A549 (cell line): ENCODE results near the gene CHTOP. TPM values are rescaled to one million over a fixed set of nuclear protein-coding genes. Genes with fewer than 3 reads are reported as not detected.
"Not testable (repeated sequence)": the region's sequence is repeated elsewhere in the genome, so short reads cannot be mapped to it uniquely, and the experiment has no call there.

Experiments used
- ATAC-seq, 2 experiments: fragments of 200-7000 bp in 1 of 2; fragments of >200 bp in 1 of 2; cut with Nextera tagmentation in 1 of 2; cut with Tn5 transposase in 1 of 2; 3 replicates each; pipeline versions ENCODE4 v1.8.0 to v1.9.1; 2018 to 2020; ENCODE audit warnings: mild to moderate bottlenecking in 1 of 2, moderate library complexity in 1 of 2
- CTCF ChIA-PET: fragments of 300-600 bp; sonication (Branson Sonifier 250); formaldehyde crosslinking; extraction: SDS; loops from one replicate; lab custom pipeline; 2021; ENCODE audit warnings: antibody characterized with exemption, inconsistent platforms; lab: Yijun Ruan, JAX
- POLR2A ChIA-PET: fragments of 350-600 bp; formaldehyde crosslinking; extraction: SDS; loops from one replicate; lab custom pipeline; 2021; ENCODE audit warnings: antibody characterized with exemption, inconsistent platforms; lab: Yijun Ruan, JAX
- DNase-seq, 2 experiments: peaks; one replicate each; pipeline versions ENCODE4 v3.0.0 to v3.0.0-alpha.2; 2011 to 2016; ENCODE audit warnings: low read depth in 1 of 2, low spot score in 1 of 2
- FAIRE-seq: peaks from 2 replicates; lab custom pipeline; 2011; peaks lifted over from hg19 to GRCh38; lab: Jason Lieb, UNC
- H3K27ac ChIP-seq, 2 experiments: fragments of >200 bp; sonication (Bioruptor Twin); formaldehyde crosslinking; 3 replicates each; pipeline ENCODE4 v1.5.1; 2016 to 2017
- H3K4me1 ChIP-seq: fragments of >200 bp; sonication (Bioruptor Twin); formaldehyde crosslinking; 3 replicates; pipeline ENCODE4 v1.6.1; 2016
- H3K4me2 ChIP-seq: fragments of >200 bp; sonication (Bioruptor Twin); formaldehyde crosslinking; 3 replicates; pipeline ENCODE4 v1.6.1; 2016
- H3K4me3 ChIP-seq: fragments of >200 bp; sonication (Bioruptor Twin); formaldehyde crosslinking; 3 replicates; pipeline ENCODE4 v1.5.1; 2016
- H3K9me3 ChIP-seq: fragments of >200 bp; sonication (Bioruptor Twin); formaldehyde crosslinking; 3 replicates; pipeline ENCODE4 v1.6.1; 2016
- CBX8 ChIP-seq: fragments of 200-600 bp; sonication (generic); IDR thresholded peaks from 2 replicates; pipeline ENCODE4 v1.6.1; 2016
- CEBPB ChIP-seq, 2 experiments: fragments of >200 bp in 1 of 2; sonication (Bioruptor Twin) in 1 of 2; formaldehyde crosslinking in 1 of 2; IDR thresholded peaks; 2 replicates each; pipeline ENCODE4 v1.6.1; 2012 to 2016
- EP300 ChIP-seq, 2 experiments: fragments of >200 bp; sonication (Bioruptor Twin); formaldehyde crosslinking; IDR thresholded peaks; 2 replicates in 1 of 2; 3 replicates in 1 of 2; pipeline ENCODE4 v1.6.1; 2016 to 2017
- FOSB ChIP-seq: fragments of 250-450 bp; sonication (Bioruptor Pico); IDR thresholded peaks from 2 replicates; pipeline ENCODE4 v1.5.0; 2020; ENCODE audit warnings: mild to moderate bottlenecking, moderate library complexity
- HDAC2 ChIP-seq: fragments of 200-600 bp; sonication (generic); IDR thresholded peaks from 2 replicates; pipeline ENCODE4 v1.6.1; 2016
- HEYL ChIP-seq: fragments of 250-450 bp; sonication (Bioruptor Pico); IDR thresholded peaks from 2 replicates; pipeline ENCODE4 v1.8.0; 2021; ENCODE audit warnings: mild to moderate bottlenecking, moderate library complexity
- HOXA7 ChIP-seq: fragments of 250-450 bp; sonication (Bioruptor Pico); IDR thresholded peaks from 2 replicates; pipeline ENCODE4 v1.5.0; 2020; ENCODE audit warnings: mild to moderate bottlenecking, moderate library complexity
- HOXB5 ChIP-seq: fragments of 250-450 bp; sonication (Bioruptor Pico); IDR thresholded peaks from 2 replicates; pipeline ENCODE4 v1.5.0; 2020; ENCODE audit warnings: mild to moderate bottlenecking, moderate library complexity
- JUN ChIP-seq, 2 experiments: fragments of >200 bp; sonication (Bioruptor Twin); formaldehyde crosslinking; IDR thresholded peaks; 2 replicates in 1 of 2; 3 replicates in 1 of 2; pipeline ENCODE4 v1.6.1; 2016 to 2017
- JUNB ChIP-seq: fragments of >200 bp; sonication (Bioruptor Twin); formaldehyde crosslinking; IDR thresholded peaks from 2 replicates; pipeline ENCODE4 v1.6.1; 2016
- MAZ ChIP-seq: fragments of 150-350 bp; IDR thresholded peaks from 2 replicates; pipeline ENCODE4 v1.6.1; 2014; ENCODE audit warnings: antibody characterized with exemption, low read depth, low read length, borderline replicate concordance
- NR3C1 ChIP-seq: fragments of >200 bp; sonication (Bioruptor Twin); formaldehyde crosslinking; IDR thresholded peaks from 3 replicates; pipeline ENCODE4 v1.6.1; 2017
- PHF8 ChIP-seq: fragments of 200-600 bp; sonication (generic); IDR thresholded peaks from 2 replicates; pipeline ENCODE4 v1.6.1; 2016; ENCODE audit warnings: low read depth, mild to moderate bottlenecking, antibody characterized with exemption, moderate library complexity, borderline replicate concordance
- POLR2AphosphoS2 ChIP-seq: conservative IDR thresholded peaks from 2 replicates; pipeline ENCODE4 v1.6.1; 2012; ENCODE audit warnings: low read length, improper control_type of control experiment, inconsistent platforms
- RCOR1 ChIP-seq: fragments of 150-350 bp; IDR thresholded peaks from 2 replicates; pipeline ENCODE4 v1.6.1; 2014; ENCODE audit warnings: antibody characterized with exemption, low read length, low read depth
- RNF2 ChIP-seq: fragments of 200-600 bp; sonication (generic); IDR thresholded peaks from 2 replicates; pipeline ENCODE4 v1.6.1; 2016; ENCODE audit warnings: low read depth, mild to moderate bottlenecking, antibody characterized with exemption, moderate library complexity, borderline replicate concordance
- SMC3 ChIP-seq: fragments of >200 bp; sonication (Bioruptor Twin); formaldehyde crosslinking; IDR thresholded peaks from 3 replicates; pipeline ENCODE4 v1.6.1; 2018; ENCODE audit warnings: inconsistent platforms
- ZC3H11A ChIP-seq: fragments of 450-650 bp; IDR thresholded peaks from 2 replicates; pipeline ENCODE4 v1.6.1; 2014; ENCODE audit warnings: antibody characterized with exemption, mild to moderate bottlenecking
- ZSCAN20 ChIP-seq: fragments of 250-450 bp; sonication (Bioruptor Pico); IDR thresholded peaks from 2 replicates; pipeline ENCODE4 v1.8.0; 2022; ENCODE audit warnings: mild to moderate bottlenecking, moderate library complexity
- WGBS: methylation state at CpG from one replicate; pipeline ENCODE4 v1.1.6; 2017; ENCODE audit errors: missing lambda C conversion rate; 5-methylcytosine and 5-hydroxymethylcytosine counted together
- polyA plus RNA-seq, 4 experiments: library from polyadenylated mRNA; depleted of rRNA in 3 of 4; stranded (reverse); fragments of >200 nt; fragmentation: RNase III in 1 of 4; extraction: RNeasy Plus Mini Kit Qiagen cat#74134 plus additional on column Dnase treatment in 1 of 4; gene quantifications; 2 replicates in 3 of 4; 3 replicates in 1 of 4; pipeline ENCODE4 v1.2.3, GENCODE V29; 2011 to 2017
- TF ChIP-seq, protein P1 (sequence below): fragments of 150-350 bp; IDR thresholded peaks from 2 replicates; pipeline ENCODE4 v1.6.1; 2014; ENCODE audit warnings: low read depth, mild to moderate bottlenecking, low read length
- TF ChIP-seq, protein P2 (sequence below): IDR thresholded peaks from 2 replicates; pipeline ENCODE4 v1.6.1; 2012

Gene CHTOP
- polyA plus RNA-seq, 2 of the 4 experiments (the other 2 are of a cell fraction): 79.2 to 98.1 TPM

GRCh38 chr1:153585006-153585405 is 48.9 kb upstream of the CHTOP start:
- Histone ChIP-seq H3K4me1 (0 out of 3 replicates have a peak, but pooled peaks cover 7% of the 10 kb centered on the region), H3K9me3 (no peaks in the 10 kb centered on the region), H3K27ac (no peak overlapping the region), H3K4me2 (no peak overlapping the region), H3K4me3 (no peak overlapping the region)
- DNase-seq (no peak), FAIRE-seq (no peak), ATAC-seq (no peak)
- TF ChIP-seq ZSCAN20 (no peak), CEBPB (IDR thresholded peaks at IDR 0.05) (no peak), CBX8 (no peak), MAZ (no peak), JUNB (no peak), HEYL (no peak), RCOR1 (no peak), ZC3H11A (no peak), HOXB5 (CRISPR knock-in tag) (no peak)
- POLR2A ChIA-PET: interaction anchor here (1.3 kb wide), 1 partner anchor 42 kb away, joined by 3 read pairs; the partner anchor contains the start of gene S100A13
- 74% methylated on average over 1 of the region's 1 CpG for WGBS
- CTCF ChIA-PET: interaction anchor here (0.9 to 3.3 kb wide), 6 partner anchors 8 to 52 kb away, joined by 3 to 34 read pairs (median 6); partner anchors contain the start of genes S100A1 and S100A13

DNA sequence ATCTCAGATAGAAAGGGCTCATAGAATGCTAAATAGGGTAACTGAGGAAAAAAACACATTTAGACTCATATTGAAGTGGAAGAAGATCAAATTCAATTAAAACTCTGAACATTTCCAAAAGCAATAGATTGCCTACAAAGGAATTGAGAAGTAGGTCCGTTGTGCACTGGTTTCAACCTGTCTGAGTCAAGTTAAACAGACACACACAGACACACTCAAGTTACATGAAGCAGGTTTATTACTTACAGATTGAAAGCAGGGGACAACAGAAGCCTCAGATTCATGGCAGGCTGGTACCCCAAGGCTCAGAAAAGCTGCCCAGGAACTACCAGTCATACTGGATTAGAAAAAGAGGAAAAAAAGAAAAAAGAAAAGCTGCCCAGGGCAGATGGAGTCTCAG is 47.5 kb upstream of the CHTOP start:
- Histone ChIP-seq H3K27ac (peak overlapping the region in 1 of 2 experiments; percentile 24; a peak in 1 of 6 replicates), H3K9me3 (no peaks in the 10 kb centered on the region), H3K4me1 (0 out of 3 replicates have a peak, but pooled peaks cover 7% of the 10 kb centered on the region), H3K4me3 (no peak overlapping the region), H3K4me2 (no peak overlapping the region)
- FAIRE-seq (no peak), ATAC-seq (no peak), DNase-seq (no peak)
- ChIA-PET POLR2A (interaction anchor here (1.0 to 1.8 kb wide), 2 partner anchors 9 to 18 kb away, joined by 3 to 4 read pairs; no protein-coding TSS in a partner anchor), CTCF (interaction anchor here (1.2 to 3.3 kb wide), 4 partner anchors 9 to 18 kb away, joined by 3 to 34 read pairs (median 4); no protein-coding TSS in a partner anchor)
- TF ChIP-seq NR3C1 (no peak), ZC3H11A (no peak), HOXA7 (CRISPR knock-in tag) (no peak), EP300 (IDR thresholded peaks at IDR 0.05) (no peak), RNF2 (no peak), JUN (IDR thresholded peaks at IDR 0.05) (no peak), FOSB (CRISPR knock-in tag) (no peak), SMC3 (no peak), PHF8 (no peak)
- WGBS: 12% methylated on average over 1 of the region's 1 CpG

DNA sequence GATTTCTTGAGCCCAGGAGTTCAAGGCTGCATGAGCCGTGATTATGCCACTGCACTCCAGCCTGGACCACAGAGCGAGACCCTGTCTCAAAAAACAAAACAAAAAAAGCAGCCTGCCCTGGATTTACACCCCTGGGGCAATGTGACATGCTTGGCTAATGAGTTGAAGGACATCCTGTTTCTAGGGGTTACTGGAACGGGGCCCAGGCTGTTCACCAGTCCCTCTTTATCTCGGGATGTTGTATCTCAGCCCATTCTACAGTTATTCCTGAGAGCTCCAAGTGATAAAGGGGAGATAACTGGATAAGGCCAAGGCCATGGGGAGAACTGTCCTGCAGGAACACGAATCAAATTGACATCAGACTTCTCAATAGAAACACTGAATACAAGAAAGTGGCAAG is 46.6 kb upstream of the CHTOP start:
- Histone ChIP-seq H3K9me3 (no peaks in the 10 kb centered on the region), H3K27ac (no peak overlapping the region), H3K4me1 (0 out of 3 replicates have a peak, but pooled peaks cover 7% of the 10 kb centered on the region), H3K4me2 (no peak overlapping the region), H3K4me3 (no peak overlapping the region)
- no peak for TF ChIP-seq HDAC2
- POLR2A ChIA-PET: no interaction called here
- no peak for DNase-seq
- CTCF ChIA-PET: interaction anchor here (0.7 to 3.3 kb wide), 5 partner anchors 9 to 27 kb away, joined by 3 to 34 read pairs (median 4); no protein-coding TSS in a partner anchor
- WGBS: 71% methylated on average over 5 of the region's 5 CpGs
- ATAC-seq: no peak
- no peak for FAIRE-seq

GRCh38 chr1:153588033-153588432 is 45.8 kb upstream of the CHTOP start:
- H3K4me3 ChIP-seq, H3K4me2 ChIP-seq, ATAC-seq, FAIRE-seq, DNase-seq, POLR2A ChIA-PET, H3K9me3 ChIP-seq, H3K27ac ChIP-seq, H3K4me1 ChIP-seq: not testable (repeated sequence)
- CTCF ChIA-PET: interaction anchor here (0.6 to 3.3 kb wide), 5 partner anchors 15 to 1498 kb away, joined by 3 to 34 read pairs (median 3); no protein-coding TSS in a partner anchor
- 81% methylated on average over 10 of the region's 10 CpGs for WGBS

DNA sequence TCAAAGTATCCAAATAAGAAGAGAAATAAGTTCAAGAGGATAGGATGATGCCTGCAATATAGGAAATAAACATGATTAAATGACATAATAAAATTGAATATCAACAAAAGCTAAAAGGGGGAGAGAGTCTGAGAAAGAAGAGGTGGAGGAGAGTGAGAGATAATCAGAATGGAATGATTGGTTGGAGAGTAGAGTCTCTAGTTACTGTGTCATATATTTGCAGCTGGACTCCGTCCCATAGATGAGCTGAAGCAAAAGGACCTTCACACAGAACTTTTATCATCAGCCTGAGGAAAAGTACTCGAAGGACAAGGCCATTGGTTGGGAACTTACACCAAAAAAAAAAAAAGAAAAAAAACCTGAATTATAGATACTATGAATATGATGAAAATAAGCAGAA is 45.4 kb upstream of the CHTOP start:
- no peak for FAIRE-seq
- POLR2A ChIA-PET: interaction anchor here (0.5 kb wide), 1 partner anchor 43 kb away, joined by 4 read pairs; no protein-coding TSS in a partner anchor
- CTCF ChIA-PET: interaction anchor here (0.6 to 1.1 kb wide), 3 partner anchors 16 to 1497 kb away, joined by 3 read pairs; no protein-coding TSS in a partner anchor

More for the DNA sequence above, 45.4 kb upstream of the CHTOP start:
- Histone ChIP-seq H3K4me1 (0 out of 3 replicates have a peak, but pooled peaks cover 7% of the 10 kb centered on the region), H3K9me3 (no peaks in the 10 kb centered on the region), H3K27ac (no peak overlapping the region), H3K4me3 (no peak overlapping the region), H3K4me2 (no peak overlapping the region)
- ATAC-seq (no peak), DNase-seq (no peak)
- WGBS: 89% methylated on average over 2 of the region's 2 CpGs
- no peak for TF ChIP-seq HOXB5 (CRISPR knock-in tag)
- TF ChIP-seq HEYL: no peak
- no peak for TF ChIP-seq RCOR1
- no peak for TF ChIP-seq POLR2AphosphoS2
- TF ChIP-seq, protein P1, sequence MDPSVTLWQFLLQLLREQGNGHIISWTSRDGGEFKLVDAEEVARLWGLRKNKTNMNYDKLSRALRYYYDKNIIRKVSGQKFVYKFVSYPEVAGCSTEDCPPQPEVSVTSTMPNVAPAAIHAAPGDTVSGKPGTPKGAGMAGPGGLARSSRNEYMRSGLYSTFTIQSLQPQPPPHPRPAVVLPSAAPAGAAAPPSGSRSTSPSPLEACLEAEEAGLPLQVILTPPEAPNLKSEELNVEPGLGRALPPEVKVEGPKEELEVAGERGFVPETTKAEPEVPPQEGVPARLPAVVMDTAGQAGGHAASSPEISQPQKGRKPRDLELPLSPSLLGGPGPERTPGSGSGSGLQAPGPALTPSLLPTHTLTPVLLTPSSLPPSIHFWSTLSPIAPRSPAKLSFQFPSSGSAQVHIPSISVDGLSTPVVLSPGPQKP: no peak
- TF ChIP-seq, protein P2, sequence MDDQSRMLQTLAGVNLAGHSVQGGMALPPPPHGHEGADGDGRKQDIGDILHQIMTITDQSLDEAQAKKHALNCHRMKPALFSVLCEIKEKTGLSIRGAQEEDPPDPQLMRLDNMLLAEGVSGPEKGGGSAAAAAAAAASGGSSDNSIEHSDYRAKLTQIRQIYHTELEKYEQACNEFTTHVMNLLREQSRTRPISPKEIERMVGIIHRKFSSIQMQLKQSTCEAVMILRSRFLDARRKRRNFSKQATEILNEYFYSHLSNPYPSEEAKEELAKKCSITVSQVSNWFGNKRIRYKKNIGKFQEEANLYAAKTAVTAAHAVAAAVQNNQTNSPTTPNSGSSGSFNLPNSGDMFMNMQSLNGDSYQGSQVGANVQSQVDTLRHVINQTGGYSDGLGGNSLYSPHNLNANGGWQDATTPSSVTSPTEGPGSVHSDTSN: no peak
